Heart left ventricle (tissue), 16 donors: ENCODE data around the gene AGR2. TPM values are rescaled to one million over a fixed set of nuclear protein-coding genes. Genes with fewer than 3 reads are reported as not detected.

ENCODE experiments used
- ATAC-seq, 4 donors: fragments of 200-7000 bp; cut with Tn5 transposase; one replicate each; pipeline ENCODE4 v1.9.1; 2020 to 2022; ENCODE audit warnings: moderate library complexity in 4 of 4, mild to moderate bottlenecking in 3 of 4, moderate number of reproducible peaks in 1 of 4
- DNase-seq, 5 donors: peaks; one replicate each; pipeline ENCODE4 v3.0.0-alpha.2; 2020
- H3K27ac ChIP-seq, 12 donors: fragments of 200-600 bp; sonication (generic) in 4 of 12; one replicate each; pipeline versions ENCODE4 v1.5.0 to v1.8.0; 2016 to 2022; ENCODE audit warnings: mild to moderate bottlenecking in 2 of 12
- H3K27me3 ChIP-seq, 9 donors: fragments of 200-600 bp; sonication (generic) in 2 of 9; one replicate each; pipeline versions ENCODE4 v1.5.1 to v1.8.0; 2016 to 2022; ENCODE audit warnings: mild to moderate bottlenecking in 3 of 9
- H3K36me3 ChIP-seq, 9 donors: fragments of 200-600 bp; sonication (generic) in 2 of 9; one replicate each; pipeline versions ENCODE4 v1.5.0 to v1.8.0; 2018 to 2022; ENCODE audit warnings: mild to moderate bottlenecking in 2 of 9
- H3K4me1 ChIP-seq, 12 donors: fragments of 200-600 bp; sonication (generic) in 4 of 12; one replicate each; pipeline versions ENCODE4 v1.5.0 to v1.8.0; 2016 to 2022; ENCODE audit warnings: mild to moderate bottlenecking in 3 of 12
- H3K4me3 ChIP-seq, 12 donors: fragments of 200-600 bp; sonication (generic) in 4 of 12; one replicate each; pipeline versions ENCODE4 v1.5.0 to v1.8.0; 2017 to 2022; ENCODE audit warnings: mild to moderate bottlenecking in 9 of 12, moderate library complexity in 4 of 12
- H3K9me3 ChIP-seq, 12 donors: fragments of 200-600 bp; sonication (generic) in 4 of 12; one replicate each; pipeline versions ENCODE4 v1.5.0 to v1.8.0; 2016 to 2022; ENCODE audit warnings: mild to moderate bottlenecking in 1 of 12
- POLR2A ChIP-seq, 2 donors: fragments of 450-650 bp; IDR thresholded peaks; one replicate each; pipeline ENCODE4 v1.6.1; 2017; ENCODE audit warnings: antibody characterized with exemption in 2 of 2, mild to moderate bottlenecking in 2 of 2, moderate library complexity in 2 of 2
- WGBS, 4 donors: extraction: QIAGEN DNeasy Blood & Tissue Kit in 2 of 4; methylation state at CpG; one replicate each; pipeline versions ENCODE4 v1.1.5 to v1.1.7; 2013 to 2018; 5-methylcytosine and 5-hydroxymethylcytosine counted together
- intact Hi-C, 10 donors: fragments of 100-400 bp; cut with DNase I; formaldehyde crosslinking; loops; one replicate each; pipeline versions ENCODE4 v1.11.1 to v1.14.2; 2022
- polyA plus RNA-seq, 2 donors: library from polyadenylated mRNA; stranded (reverse); fragments of 200-250 nt; gene quantifications; one replicate each; pipeline ENCODE4 v1.2.3, GENCODE V29; 2013
- total RNA-seq, 9 donors: library from RNA; depleted of rRNA in 2 of 9; stranded (reverse); fragments of >200 nt in 2 of 9; fragmentation: NEBNext Ultra II Directional in 3 of 9; extraction: Animal tissue kit (Norgen Biotek cat#: 25700) in 3 of 9; gene quantifications; one replicate each; pipeline versions ENCODE4 v1.1.0 to v1.2.4, GENCODE V29; 2016 to 2023
- TF ChIP-seq, protein P1 (sequence below), 12 donors: fragments of 200-600 bp; sonication (generic) in 4 of 12; IDR thresholded peaks; one replicate each; pipeline versions ENCODE4 v1.5.0 to v1.8.0; 2018 to 2022; ENCODE audit warnings: antibody characterized with exemption in 12 of 12, mild to moderate bottlenecking in 5 of 12
- donor health status: ischemic (EF 13 %, LVEDD 7.1; RV severe dilation, severe dysfunction).
- donor health status: healthy with polysubstance abuse.
- donor health status: DM: no; HTN: yes; CAD: no.
- donor health status: DM: no; HTN: no; CAD: no.
- donor health status: ischemic (EF 25% LVEDD 6.9; RV normal size, moderate dysfunction).
- donor health status: ischemic (EF 25% LVEDD 5.7; RV mildly dilated, moderate dysfunction).
- donor health status: healthy.
- donor health status: DM: yes; HTN: yes; CAD: no.
- donor health status: ischemic (EF 35%, LVEDD 5.7; RV mildly dilated, moderate dysfunction).
- donor health status: nonischemic (EF 11% LVEDD 7.7; RV severe dilation, severe dysfunction).
- donor health status: DM: yes; HTN: yes; CAD: no.
- donor health status: PGD.
- donor health status: ischemic (EF 29% LVEDD 5.4; RV normal size, mild dysfunction).
- donor health status: nonischemic (EF 23%, LVEDD 6.1; RV moderate dilation, normal function).

Gene AGR2
- total and polyA plus RNA-seq, 11 donors = 0.37 TPM; not detected in 10

DNA sequence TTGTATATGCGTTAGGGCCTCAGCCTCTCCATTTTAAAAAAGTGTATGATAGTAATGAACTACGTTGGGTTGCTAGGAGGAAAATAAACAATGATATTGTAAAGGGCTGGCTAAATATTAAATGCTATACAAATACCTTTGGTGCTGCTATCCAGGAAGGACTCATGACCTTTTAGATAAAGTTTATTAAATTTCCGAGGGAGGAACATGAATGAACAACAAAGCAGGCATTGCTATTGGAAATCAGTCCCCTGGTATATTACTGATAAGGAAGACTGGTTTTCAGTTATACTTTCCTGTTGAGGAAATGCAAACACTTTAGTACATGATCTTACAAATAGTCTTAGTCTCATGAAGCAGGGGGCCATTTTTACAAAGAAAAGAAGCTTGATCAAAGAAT, 17.2 kb upstream of the AGR2 start:
- intact Hi-C loops = no loop called here
- TF ChIP-seq, protein P1, sequence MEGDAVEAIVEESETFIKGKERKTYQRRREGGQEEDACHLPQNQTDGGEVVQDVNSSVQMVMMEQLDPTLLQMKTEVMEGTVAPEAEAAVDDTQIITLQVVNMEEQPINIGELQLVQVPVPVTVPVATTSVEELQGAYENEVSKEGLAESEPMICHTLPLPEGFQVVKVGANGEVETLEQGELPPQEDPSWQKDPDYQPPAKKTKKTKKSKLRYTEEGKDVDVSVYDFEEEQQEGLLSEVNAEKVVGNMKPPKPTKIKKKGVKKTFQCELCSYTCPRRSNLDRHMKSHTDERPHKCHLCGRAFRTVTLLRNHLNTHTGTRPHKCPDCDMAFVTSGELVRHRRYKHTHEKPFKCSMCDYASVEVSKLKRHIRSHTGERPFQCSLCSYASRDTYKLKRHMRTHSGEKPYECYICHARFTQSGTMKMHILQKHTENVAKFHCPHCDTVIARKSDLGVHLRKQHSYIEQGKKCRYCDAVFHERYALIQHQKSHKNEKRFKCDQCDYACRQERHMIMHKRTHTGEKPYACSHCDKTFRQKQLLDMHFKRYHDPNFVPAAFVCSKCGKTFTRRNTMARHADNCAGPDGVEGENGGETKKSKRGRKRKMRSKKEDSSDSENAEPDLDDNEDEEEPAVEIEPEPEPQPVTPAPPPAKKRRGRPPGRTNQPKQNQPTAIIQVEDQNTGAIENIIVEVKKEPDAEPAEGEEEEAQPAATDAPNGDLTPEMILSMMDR (IDR thresholded peaks at IDR 0.05) = no peak
- no peak for TF ChIP-seq POLR2A (IDR thresholded peaks at IDR 0.05)
- WGBS, 4 donors = 52 to 70% (median 55%) methylated on average over 3 of the region's 3 CpGs
- ATAC-seq = no peak
- H3K4me1 ChIP-seq = peaks cover 0 to 6% (median 0%) of the 10 kb centered on the region in 12 donors
- no peaks in the 10 kb centered on the region for H3K9me3 ChIP-seq
- peaks cover 0 to 4% (median 0%) of the 10 kb centered on the region in 9 donors for H3K27me3 ChIP-seq
- H3K4me3 ChIP-seq = no peak overlapping the region
- no peak overlapping the region for H3K27ac ChIP-seq
- no peak for DNase-seq
- no peaks in the 10 kb centered on the region for H3K36me3 ChIP-seq

- ATAC-seq (no peak), DNase-seq (no peak)
- no peak for TF ChIP-seq POLR2A (IDR thresholded peaks at IDR 0.05)
- TF ChIP-seq, protein P1 (IDR thresholded peaks at IDR 0.05) = no peak
- Histone ChIP-seq H3K36me3 (no peaks in the 10 kb centered on the region), H3K27ac (no peak overlapping the region), H3K4me1 (peaks cover 0 to 19% (median 0%) of the 10 kb centered on the region in 12 donors), H3K4me3 (no peak overlapping the region), H3K9me3 (no peaks in the 10 kb centered on the region), H3K27me3 (peaks cover 0 to 4% (median 0%) of the 10 kb centered on the region in 9 donors)
- 84 to 94% (median 89%) methylated on average over 3 of the region's 3 CpGs for WGBS, 4 donors
- intact Hi-C loops = no loop called here
These were observed 13.9 kb upstream of the AGR2 start for GRCh38 chr7:16818732-16819131.

DNA sequence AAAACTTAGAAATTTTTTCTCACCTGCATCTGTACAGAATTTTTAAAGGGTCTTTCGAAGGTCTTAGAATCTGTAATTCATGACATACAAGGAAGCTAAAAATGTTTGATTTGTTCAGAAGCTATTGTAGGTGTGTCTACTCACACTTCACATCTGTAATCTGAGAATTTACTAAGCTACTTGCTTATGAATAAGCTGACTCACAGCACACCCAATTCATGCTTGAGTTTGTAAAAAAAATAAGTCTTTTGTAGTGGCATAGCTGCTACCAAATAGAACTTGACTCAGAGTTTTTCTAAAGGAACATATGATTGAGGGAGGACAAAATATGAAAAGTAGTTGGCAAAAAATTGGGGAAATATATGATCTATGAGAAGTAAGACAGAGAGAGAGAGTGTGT, 12.7 kb upstream of the AGR2 start:
- WGBS, 4 donors = 91 to 100% (median 95%) methylated on average over 1 of the region's 1 CpG
- intact Hi-C loops = no loop called here
- no peak overlapping the region for H3K4me3 ChIP-seq
- TF ChIP-seq, protein P1 (IDR thresholded peaks at IDR 0.05) = no peak
- no peak for TF ChIP-seq POLR2A (IDR thresholded peaks at IDR 0.05)
- no peak overlapping the region for H3K27ac ChIP-seq
- no peaks in the 10 kb centered on the region for H3K36me3 ChIP-seq
- H3K27me3 ChIP-seq = no peaks in the 10 kb centered on the region
- ATAC-seq = no peak
- DNase-seq = no peak
- H3K4me1 ChIP-seq = peaks cover 0 to 29% (median 0%) of the 10 kb centered on the region in 12 donors
- no peaks in the 10 kb centered on the region for H3K9me3 ChIP-seq

DNA sequence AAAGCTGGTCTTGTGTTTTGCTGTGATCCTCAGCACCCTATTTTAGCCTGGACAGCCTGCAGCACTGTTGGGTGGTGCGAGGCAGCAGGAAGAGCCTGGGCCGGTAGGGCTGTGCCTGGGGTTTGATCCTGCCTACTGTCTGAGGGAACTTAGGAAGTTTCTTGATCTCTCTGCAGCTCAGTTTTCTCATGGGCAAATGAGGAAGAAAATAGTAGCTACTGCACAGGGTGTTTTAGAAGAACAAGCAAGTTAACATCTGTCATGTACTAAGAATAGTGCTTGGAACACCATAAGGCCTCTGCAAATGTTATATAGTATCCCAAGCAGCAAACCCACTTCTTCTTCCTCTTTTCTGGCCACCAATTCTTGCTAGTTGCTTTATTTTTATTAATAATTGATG, 12.0 kb upstream of the AGR2 start:
- Histone ChIP-seq H3K27me3 (no peaks in the 10 kb centered on the region), H3K4me1 (peaks cover 0 to 30% (median 0%) of the 10 kb centered on the region in 12 donors), H3K9me3 (no peaks in the 10 kb centered on the region), H3K36me3 (no peaks in the 10 kb centered on the region), H3K27ac (peak overlapping the region in 1 of 12 donors; percentile 46), H3K4me3 (no peak overlapping the region)
- TF ChIP-seq POLR2A (IDR thresholded peaks at IDR 0.05) = no peak
- TF ChIP-seq, protein P1 (IDR thresholded peaks at IDR 0.05) = no peak
- intact Hi-C loops = no loop called here
- 58 to 81% (median 66%) methylated on average over 2 of the region's 2 CpGs for WGBS, 4 donors
- DNase-seq (no peak), ATAC-seq (peak; percentile 61 to 84 (median 74))
